NCI-H1417 (cell line): ENCODE measurements around the gene CELF4.
A peak's percentile ranks its signal among the peaks of the same experiment; 100 is the strongest.

Source experiments
- DNase-seq, 3 experiments: peaks; one replicate each; lab custom pipeline; 2025; lab: John Stamatoyannopoulos, UW

Gene CELF4

GRCh38 chr18:37419866-37420265, 145.7 kb downstream of the CELF4 start:
- no peak for DNase-seq

- DNase-seq = no peak
These were observed 146.3 kb downstream of the CELF4 start for GRCh38 chr18:37419315-37419714.

- DNase-seq = no peak
These were observed 150.8 kb downstream of the CELF4 start for GRCh38 chr18:37414816-37415215.

GRCh38 chr18:37412829-37413228, 152.8 kb downstream of the CELF4 start:
- no peak for DNase-seq

- no peak for DNase-seq
These were observed 153.3 kb downstream of the CELF4 start for GRCh38 chr18:37412333-37412732.

GRCh38 chr18:37409878-37410277, 155.7 kb downstream of the CELF4 start:
- DNase-seq = peak in 2 of 3 experiments; percentile 82 to 93

- no peak for DNase-seq
These were observed 156.8 kb downstream of the CELF4 start for GRCh38 chr18:37408676-37409265.

- DNase-seq = no peak
These were observed 158.0 kb downstream of the CELF4 start for GRCh38 chr18:37407571-37407970.

- no peak for DNase-seq
These were observed 159.8 kb downstream of the CELF4 start for GRCh38 chr18:37405772-37406171.

- DNase-seq = no peak
These were observed 160.4 kb downstream of the CELF4 start for GRCh38 chr18:37405229-37405628.

GRCh38 chr18:37403788-37404187, 161.8 kb downstream of the CELF4 start:
- DNase-seq = peak in 2 of 3 experiments; percentile 68 to 80

- peak; percentile 74 to 92 (median 86) for DNase-seq
These were observed 162.4 kb downstream of the CELF4 start for GRCh38 chr18:37403100-37403781.

GRCh38 chr18:37402735-37403099, 162.9 kb downstream of the CELF4 start:
- no peak for DNase-seq

- DNase-seq = no peak
These were observed 164.8 kb downstream of the CELF4 start for GRCh38 chr18:37400802-37401201.

GRCh38 chr18:37398248-37398920, 167.2 kb downstream of the CELF4 start:
- DNase-seq = no peak

GRCh38 chr18:37397814-37398213, 167.8 kb downstream of the CELF4 start:
- no peak for DNase-seq

GRCh38 chr18:37396971-37397720, 168.5 kb downstream of the CELF4 start:
- no peak for DNase-seq

- DNase-seq = no peak
These were observed 170.0 kb downstream of the CELF4 start for GRCh38 chr18:37395631-37396030.

GRCh38 chr18:37395138-37395537, 170.5 kb downstream of the CELF4 start:
- no peak for DNase-seq

- DNase-seq = no peak
These were observed 171.0 kb downstream of the CELF4 start for GRCh38 chr18:37394610-37394965.

GRCh38 chr18:37393945-37394609, 171.5 kb downstream of the CELF4 start:
- peak; percentile 51 to 97 (median 94) for DNase-seq

GRCh38 chr18:37393221-37393827, 172.3 kb downstream of the CELF4 start:
- peak in 2 of 3 experiments; percentile 48 to 56 for DNase-seq
